HG03442 (cell line): Measurements from ENCODE around the gene HOXB1.
A peak's percentile ranks its signal among the peaks of the same experiment; 100 is the strongest.
"Not testable (repeated sequence)": the region's sequence is repeated elsewhere in the genome, so short reads cannot be mapped to it uniquely, and the experiment has no call there.

Experiments used
- ATAC-seq: cut with Tn5 transposase; IDR thresholded peaks from one replicate; pipeline ENCODE4 v1.9.1; 2021; ENCODE audit warnings: mild to moderate bottlenecking, moderate library complexity; ENCODE audit not compliant: unreplicated experiment

HOXB1 gene

DNA sequence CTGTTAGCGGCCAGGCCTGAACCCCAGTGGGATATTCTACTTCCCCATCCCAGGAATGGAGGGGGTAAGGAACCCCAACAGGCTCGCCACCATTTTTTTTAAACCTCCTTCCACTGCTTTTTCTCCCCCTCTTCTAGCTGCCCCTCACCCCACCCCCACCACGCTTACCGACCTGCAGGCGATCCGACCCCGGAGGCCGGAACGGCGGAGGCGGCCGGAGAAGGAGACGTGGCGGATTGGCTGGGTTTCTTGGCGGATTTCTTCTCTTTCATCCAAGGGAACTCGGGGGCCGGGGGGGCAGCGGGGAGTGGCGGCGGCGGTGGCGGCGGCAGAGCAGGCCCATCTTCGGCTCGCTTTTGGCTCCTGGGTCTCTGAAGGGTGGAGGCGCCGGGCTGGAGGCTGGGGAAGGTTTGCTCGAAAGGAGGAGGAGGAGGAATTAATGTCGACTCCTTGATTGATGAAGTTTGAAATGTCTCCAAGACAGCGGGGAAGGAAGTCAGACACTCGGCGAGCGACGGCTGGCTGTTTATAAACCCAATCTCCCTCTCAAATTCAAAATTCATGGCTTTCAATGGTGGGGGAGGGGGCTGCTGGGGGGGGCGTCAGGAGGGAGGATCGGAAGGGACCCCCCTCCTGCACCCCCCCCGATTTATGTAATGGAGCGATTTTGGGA lies 13.7 kb upstream of the HOXB1 start:
- ATAC-seq = no peak

DNA sequence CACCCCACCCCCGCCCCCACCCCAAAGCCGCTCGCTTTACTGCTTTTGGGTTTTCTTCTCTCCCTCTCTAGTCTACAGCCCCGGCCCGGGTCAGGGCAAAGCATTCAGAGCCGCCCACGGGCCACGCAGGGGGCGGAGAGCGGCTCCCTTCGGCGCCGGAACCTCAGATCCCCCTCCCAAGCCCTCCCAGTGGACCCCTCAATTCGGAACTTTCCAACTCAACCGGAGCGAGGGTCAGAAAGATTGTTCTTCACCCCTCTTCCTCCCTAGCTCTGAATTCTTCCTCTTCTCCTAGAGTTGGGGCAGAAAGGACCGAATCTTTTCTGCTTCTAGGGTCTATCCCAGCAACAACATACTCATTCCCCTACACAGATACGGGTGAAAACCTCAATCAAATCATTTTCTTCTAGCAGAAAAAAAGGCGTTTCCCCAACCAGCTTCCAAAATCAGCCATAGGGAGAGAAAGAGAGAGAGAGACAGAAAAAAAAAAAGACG lies 13.1 kb upstream of the HOXB1 start:
- ATAC-seq = no peak

- ATAC-seq = peak; percentile 36
These were observed 12.5 kb upstream of the HOXB1 start for GRCh38 chr17:48543107-48543853.

GRCh38 chr17:48542698-48543106 lies 11.9 kb upstream of the HOXB1 start:
- no peak for ATAC-seq

DNA sequence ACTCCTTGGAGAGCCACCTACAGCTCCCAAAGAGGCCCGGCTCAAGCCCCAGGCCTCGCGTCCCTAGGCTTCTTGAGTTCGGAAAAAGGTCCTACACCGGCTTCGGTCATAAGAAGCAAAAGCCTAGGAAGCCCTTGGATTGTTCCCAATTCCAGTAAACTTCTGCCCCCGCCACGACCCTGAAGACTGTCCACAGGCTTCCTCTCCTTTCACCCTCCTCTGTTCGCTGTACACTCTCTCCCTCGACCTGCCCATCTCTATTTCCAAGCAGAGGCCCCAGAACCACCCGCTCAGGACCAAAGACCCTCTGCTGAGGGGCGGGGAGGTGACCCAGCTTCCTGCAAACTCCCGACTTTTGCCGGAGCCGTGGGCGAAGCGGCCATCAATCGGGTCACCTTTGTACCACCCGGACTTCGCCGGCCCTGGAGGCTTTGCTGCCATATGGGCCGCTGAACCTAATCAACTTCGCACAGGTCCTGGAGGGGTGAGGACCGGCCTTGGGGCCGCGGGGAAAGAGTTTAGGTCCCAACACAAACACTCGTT lies 11.4 kb upstream of the HOXB1 start:
- ATAC-seq = no peak

DNA sequence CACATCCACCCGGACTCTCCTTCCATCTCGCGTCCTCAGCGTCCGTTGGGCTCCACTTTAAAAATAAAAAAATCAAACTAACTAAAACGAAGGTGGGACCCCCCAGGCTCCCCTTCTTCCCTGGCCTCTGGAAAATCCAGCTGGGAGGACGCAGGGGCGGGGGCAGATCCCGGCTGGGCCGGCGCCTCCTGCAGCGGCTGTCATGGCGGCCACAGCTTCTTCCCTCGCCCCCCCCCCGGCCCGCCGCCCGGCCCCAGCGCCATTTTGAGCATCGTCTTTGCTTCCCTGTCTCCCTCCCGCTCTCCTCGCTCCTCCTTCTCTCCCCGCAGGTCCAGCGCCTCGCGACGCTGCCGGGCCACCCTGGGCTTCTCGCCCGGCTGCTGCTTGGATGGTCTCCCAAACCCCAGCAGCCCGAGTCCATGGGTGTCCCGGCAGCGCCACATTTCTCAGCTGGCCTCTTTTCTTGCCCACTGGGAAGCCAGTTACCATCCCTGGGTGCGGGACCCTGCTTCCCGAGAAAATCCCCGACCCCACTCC lies 10.8 kb upstream of the HOXB1 start:
- no peak for ATAC-seq

DNA sequence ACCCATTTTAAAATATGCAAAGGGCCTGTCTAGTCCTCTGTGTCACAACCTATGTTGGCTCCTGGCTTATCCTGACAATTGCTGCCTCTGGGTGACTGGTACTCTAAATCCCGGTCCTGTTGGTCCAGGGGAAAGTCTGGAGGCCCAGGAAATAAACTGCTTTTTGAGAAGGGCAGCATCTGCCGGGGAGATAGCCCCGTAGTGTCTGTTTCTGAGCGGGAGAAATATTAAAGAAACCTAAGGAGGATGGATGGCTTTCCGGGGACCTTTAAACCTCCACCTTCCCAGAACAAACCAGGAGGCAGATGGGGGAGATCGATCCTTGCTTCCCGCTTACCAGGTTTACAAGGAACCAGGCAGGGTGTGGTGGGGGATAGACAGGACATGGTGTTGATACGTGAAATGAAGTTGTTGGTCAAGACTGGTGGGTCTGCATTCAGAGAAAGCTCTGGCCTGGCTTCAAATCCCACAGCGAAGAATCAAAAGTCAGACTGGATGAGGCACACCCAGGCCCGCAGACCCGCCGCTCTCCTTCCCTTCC lies 10.3 kb upstream of the HOXB1 start:
- ATAC-seq = no peak

DNA sequence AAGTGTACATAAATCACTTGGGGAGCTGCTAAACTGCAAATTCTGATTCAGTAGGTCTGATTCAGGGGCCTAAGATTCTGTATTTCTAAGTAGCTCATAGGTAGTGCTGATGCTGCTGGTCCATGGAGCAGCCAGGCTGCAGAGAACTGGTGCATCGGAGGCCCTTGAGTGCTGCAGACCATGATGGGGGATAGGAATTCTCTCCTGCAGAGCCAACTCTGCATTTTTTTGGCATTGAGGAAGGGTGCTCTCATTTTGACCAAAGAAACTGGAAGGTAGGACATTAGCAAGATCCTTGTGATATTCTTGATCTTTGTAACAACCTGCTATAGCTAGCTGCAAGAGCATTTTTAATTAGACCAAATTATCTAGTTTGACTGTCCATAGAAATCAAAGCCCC lies 9.4 kb upstream of the HOXB1 start:
- no peak for ATAC-seq

GRCh38 chr17:48539177-48539576 lies 8.4 kb upstream of the HOXB1 start:
- no peak for ATAC-seq

DNA sequence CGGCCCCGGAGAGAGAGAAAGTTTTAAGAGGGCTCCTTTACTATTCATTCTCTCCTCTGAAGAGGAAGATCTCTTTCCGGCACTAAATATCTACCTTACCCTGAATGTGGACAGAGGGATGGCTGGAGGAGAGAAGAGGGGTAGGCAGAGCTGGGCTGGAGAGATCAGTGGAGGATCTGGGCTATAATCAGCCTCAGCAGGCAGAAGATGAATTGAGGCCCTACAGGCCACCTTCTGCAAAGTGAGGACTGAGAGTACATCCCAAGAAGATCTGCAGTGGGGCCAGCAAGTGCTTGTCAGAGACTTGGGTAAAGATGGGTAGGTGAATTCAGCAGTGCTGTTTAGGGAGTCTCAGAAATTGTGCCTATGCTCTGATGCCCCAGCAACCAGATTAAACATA lies 6.5 kb upstream of the HOXB1 start:
- ATAC-seq = no peak

- ATAC-seq = not testable (repeated sequence)
These were observed 5.2 kb upstream of the HOXB1 start for GRCh38 chr17:48535793-48536559.

DNA sequence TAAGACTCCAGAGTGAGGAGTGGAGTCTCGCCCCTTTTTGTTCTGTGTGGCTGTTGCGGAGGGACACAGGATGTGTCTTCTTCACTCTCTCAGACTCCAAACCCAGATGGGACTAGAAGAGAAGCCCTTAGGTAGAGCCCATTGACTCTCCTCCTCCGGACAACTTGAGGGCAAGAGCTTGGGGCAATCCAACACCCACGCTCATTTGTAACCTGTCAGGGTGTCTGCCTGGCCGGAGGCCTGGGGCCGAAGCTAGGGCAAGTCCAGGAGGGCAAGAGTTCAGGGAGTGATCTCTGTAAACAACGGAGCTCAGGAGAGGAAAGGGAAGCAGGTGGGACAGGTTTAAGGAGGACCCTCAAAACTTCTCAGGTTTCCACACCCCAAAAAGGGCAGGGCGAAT lies 1.4 kb upstream of the HOXB1 start:
- ATAC-seq = no peak

DNA sequence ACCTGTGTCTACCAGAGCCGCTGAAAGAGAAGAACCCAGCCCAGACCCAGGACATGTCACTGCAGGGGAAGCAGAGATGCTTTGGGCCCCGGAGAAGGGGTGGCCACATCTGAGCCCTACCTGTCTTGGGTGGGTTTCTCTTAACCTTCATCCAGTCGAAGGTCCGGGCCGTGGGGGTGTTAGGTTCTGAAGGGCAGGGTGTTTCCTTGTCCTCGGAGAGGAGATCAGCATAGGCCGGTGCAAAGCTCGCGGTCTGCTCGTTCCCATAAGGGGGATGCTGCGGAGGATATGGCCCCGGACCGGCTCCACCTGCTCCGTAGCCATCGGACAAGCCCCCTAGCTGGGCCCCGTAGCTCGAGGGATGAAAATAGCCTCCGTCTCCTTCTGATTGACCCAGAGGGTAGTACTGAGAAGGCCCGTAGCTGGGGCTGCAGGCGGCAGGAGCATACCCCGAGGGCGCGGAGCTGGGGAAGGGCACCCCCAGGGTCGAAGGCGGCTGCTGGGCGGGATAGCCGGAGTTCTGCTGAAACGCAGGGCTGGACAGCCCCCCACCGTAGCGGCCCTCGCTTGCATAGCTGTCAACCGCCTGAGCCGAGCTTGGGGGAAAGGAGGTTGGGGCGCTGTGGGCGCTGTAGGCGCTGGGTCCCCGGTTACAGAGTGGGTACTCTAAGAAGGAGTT lies 464 bp downstream of the HOXB1 start:
- no peak for ATAC-seq

- ATAC-seq = no peak
These were observed 1.2 kb downstream of the HOXB1 start for GRCh38 chr17:48529683-48530009.

- no peak for ATAC-seq
These were observed 1.7 kb downstream of the HOXB1 start for GRCh38 chr17:48528936-48529682.

DNA sequence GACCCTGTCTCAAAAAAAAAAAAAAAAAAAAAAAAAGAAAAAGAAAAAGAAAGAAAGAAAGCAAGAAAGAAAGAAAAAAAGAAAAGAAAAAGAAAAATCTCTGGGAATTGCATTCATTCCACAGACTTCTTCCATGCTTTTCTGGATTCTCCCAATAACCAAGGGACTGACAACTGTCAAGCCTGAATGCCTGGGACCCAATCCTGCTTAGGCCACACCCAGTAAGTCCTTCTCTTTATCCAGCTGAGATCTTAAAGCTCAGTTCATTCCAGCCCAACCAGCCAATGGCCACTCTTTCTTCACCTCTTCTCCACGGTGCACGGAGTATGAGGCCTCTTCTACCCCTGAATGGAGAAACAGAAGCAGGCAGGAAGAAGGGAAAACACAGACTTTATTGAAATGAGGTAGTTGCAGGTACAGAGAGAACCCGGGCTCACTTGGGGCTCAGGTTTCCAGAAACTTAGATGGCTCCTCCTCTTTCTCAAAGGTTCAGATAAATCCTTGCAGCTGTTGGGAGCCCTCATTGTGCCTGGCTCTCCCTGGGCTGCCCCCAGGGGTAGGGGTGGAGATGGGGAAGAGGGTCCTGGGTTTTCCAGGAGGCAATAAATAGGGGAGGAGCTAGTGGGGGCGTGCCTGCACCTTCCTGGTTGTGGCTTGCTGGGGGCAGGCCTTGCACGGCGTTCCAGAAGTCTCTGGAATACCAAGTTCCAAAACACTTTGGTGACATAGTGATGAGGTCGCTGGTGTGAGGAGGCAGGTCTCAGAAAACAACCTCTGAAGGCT lies 2.5 kb downstream of the HOXB1 start:
- no peak for ATAC-seq

DNA sequence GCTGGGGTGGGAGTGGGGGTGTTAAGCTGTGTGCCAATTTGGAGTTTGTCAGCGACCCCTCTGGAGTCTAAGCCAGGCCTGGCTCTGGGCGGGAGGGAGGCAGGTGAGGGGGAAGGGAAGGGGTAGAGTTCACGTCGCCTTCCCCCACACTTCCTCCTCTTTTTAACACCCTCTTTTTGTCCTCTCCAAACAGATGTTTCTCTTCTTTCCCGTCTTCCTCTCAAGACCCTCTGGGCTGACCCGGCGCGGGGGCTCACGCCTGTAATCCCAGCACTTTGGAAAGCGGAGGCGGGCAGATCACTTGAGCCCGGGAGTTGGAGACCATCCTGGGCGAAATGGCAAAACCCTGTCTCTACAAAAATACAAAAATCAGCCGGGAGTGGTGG lies 3.3 kb downstream of the HOXB1 start:
- no peak for ATAC-seq

- no peak for ATAC-seq
These were observed 3.9 kb downstream of the HOXB1 start for GRCh38 chr17:48526608-48527546.
